Effector memory CD4-positive, alpha-beta T cell (primary cell): ENCODE measurements around the gene CSPG4.
"Not testable (repeated sequence)": the region's sequence is repeated elsewhere in the genome, so short reads cannot be mapped to it uniquely, and the experiment has no call there.

Experiments used
- DNase-seq, 3 donors: peaks; one replicate each; pipeline ENCODE4 v3.0.0-alpha.2; 2020
- H3K27ac ChIP-seq: 2 replicates; pipeline ENCODE4 v1.7.0; 2013; ENCODE audit warnings: mild to moderate bottlenecking, low read length, moderate library complexity; ENCODE audit not compliant: insufficient read depth, poor library complexity, severe bottlenecking
- H3K27me3 ChIP-seq: replicated peaks from 2 replicates; pipeline ENCODE4 v1.7.0; 2013; ENCODE audit warnings: mild to moderate bottlenecking, low read length; ENCODE audit not compliant: insufficient read depth, control insufficient read depth, poor library complexity, severe bottlenecking
- H3K36me3 ChIP-seq: 2 replicates; pipeline ENCODE4 v1.7.0; 2013; ENCODE audit warnings: mild to moderate bottlenecking, low read length, moderate library complexity; ENCODE audit not compliant: control insufficient read depth, insufficient read depth
- H3K4me1 ChIP-seq: 2 replicates; pipeline ENCODE4 v1.7.0; 2013; ENCODE audit warnings: low read length, mild to moderate bottlenecking; ENCODE audit not compliant: control insufficient read depth, insufficient read depth, poor library complexity, severe bottlenecking
- H3K4me3 ChIP-seq: 2 replicates; pipeline ENCODE4 v1.7.0; 2013; ENCODE audit warnings: low read length, low read depth, mild to moderate bottlenecking; ENCODE audit not compliant: insufficient read depth, poor library complexity, severe bottlenecking
- H3K9me3 ChIP-seq: 2 replicates; pipeline ENCODE4 v1.7.0; 2013; ENCODE audit warnings: mild to moderate bottlenecking, low read length, moderate library complexity; ENCODE audit not compliant: control insufficient read depth

CSPG4 gene

DNA sequence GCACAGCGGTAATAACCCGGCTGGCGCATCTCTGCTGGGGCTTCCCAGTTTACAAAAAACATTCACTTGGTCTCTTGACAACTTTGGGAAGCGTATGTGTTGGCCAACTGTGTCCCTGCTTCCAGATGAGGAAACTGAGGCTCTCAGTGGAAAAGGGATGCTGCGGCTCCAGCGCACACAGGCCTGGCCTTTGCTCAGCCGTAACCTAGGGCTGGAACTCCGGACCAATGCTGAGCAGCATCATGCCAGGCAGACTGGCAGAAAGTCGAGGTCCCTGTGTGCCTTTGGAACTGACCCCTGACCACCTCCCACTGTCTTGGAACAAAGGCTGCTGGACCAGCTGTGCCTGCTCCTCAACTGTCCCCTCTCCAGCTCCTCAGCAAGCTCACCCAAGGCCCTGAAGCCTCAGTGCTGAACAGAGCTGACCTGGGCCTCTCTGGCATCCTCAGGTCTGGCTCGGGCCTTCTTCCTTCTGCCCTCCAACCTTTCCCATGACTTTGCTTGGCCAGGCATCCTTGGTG, 2.7 kb upstream of the CSPG4 start:
- not testable (repeated sequence) for H3K27ac ChIP-seq, H3K9me3 ChIP-seq

DNA sequence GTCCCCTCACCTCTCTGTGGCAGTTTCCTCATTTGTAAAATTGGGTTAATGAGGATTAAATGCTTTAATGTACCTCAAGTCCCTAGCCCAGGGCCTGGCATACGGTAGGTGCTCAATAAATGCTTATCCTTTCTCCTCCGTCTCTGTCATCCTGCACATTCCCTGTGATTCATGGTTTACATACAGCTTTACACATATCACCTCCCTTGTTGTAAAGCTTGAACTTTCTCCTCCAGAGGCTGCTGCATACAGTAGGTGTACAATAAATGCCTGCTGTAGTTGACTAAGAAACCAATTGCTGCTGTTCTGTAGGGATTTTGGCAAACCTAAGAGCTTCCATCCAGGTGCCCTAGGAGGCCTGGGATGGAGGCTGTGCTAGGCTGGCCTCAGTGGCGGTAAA, 1.5 kb upstream of the CSPG4 start:
- no peak for DNase-seq
- no peaks in the 10 kb centered on the region for H3K9me3 ChIP-seq
- no peaks in the 10 kb centered on the region for H3K4me1 ChIP-seq
- peaks cover 3% of the 10 kb centered on the region for H3K27me3 ChIP-seq
- H3K4me3 ChIP-seq: no peak overlapping the region
- no peaks in the 10 kb centered on the region for H3K36me3 ChIP-seq
- H3K27ac ChIP-seq: no peak overlapping the region

More for the DNA sequence above, 2.7 kb upstream of the CSPG4 start:
- not testable (repeated sequence) for H3K27me3 ChIP-seq, H3K4me3 ChIP-seq, DNase-seq, H3K4me1 ChIP-seq, H3K36me3 ChIP-seq

DNA sequence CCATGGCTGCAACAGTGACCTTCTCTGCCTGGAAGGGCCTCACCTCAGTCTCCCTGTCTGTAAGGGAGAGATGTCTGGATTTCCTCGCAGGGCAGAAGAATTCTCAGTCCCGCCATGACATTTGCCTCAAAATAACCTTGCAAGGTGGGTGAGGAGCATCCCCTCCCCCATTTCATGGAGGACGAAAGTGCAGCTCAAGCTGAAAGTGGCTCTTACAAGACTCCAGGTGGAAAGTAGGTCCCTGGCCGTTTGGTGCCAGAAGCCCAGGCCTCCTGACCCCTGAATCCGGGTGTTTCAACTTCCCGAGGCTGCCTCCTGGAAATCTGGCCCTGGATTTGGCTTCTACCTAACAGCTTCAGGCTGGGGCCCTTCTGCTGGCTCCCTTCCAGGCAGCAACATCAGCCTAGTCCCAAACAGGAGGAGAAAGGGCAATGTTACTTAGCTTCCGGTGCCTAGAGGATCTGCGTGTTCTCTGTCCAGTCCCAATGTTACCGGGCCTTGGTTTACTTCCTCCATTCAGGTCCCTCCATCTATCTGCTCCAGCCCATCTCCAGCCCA, 769 bp upstream of the CSPG4 start:
- Histone ChIP-seq H3K4me3 (no peak overlapping the region), H3K27me3 (peaks cover 3% of the 10 kb centered on the region), H3K4me1 (no peaks in the 10 kb centered on the region), H3K27ac (no peak overlapping the region), H3K36me3 (no peaks in the 10 kb centered on the region), H3K9me3 (no peaks in the 10 kb centered on the region)
- no peak for DNase-seq

DNA sequence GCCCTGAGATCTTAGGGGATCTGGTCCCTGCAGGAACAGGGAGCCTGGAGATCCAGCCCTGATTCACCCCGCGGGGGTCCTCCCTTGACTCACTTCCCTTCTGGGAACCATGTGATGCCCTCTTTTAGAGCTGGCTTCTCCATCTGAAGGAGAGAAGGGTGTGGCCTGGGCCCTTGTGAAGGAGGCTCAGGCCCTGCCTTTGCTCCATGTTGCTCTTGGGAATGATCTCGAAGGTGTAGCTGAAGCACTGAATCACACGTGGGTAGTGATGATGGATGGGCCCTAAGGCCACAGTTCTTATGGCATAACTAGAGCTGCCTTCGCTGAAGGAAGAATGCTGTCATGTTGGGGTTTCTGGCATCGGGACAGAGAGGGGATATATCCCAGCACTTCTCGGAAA, 1.2 kb downstream of the CSPG4 start:
- not testable (repeated sequence) for H3K4me1 ChIP-seq, H3K27ac ChIP-seq, H3K4me3 ChIP-seq, H3K9me3 ChIP-seq, DNase-seq, H3K36me3 ChIP-seq, H3K27me3 ChIP-seq

DNA sequence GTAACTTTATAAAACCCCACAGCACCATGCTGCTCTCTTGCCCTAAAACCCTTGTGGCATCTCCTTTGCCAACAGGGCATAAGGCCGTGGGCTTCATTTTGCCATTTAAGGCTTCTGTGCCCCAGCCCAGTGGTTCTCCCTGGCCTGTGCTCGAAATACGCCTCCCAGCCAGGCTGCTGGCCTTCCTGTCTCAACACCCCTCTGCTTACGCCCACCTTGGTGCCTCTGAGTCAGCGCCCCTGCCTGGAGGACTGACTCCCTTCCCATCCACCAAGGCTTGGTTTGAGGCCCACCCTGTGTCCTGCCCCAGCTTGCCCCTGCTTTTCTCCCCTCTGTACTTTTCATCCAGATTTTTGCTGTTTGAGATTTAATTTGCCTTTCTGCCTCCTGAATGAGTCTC, 1.8 kb downstream of the CSPG4 start:
- not testable (repeated sequence) for H3K9me3 ChIP-seq, H3K27me3 ChIP-seq, H3K4me3 ChIP-seq, DNase-seq, H3K4me1 ChIP-seq, H3K36me3 ChIP-seq, H3K27ac ChIP-seq

DNA sequence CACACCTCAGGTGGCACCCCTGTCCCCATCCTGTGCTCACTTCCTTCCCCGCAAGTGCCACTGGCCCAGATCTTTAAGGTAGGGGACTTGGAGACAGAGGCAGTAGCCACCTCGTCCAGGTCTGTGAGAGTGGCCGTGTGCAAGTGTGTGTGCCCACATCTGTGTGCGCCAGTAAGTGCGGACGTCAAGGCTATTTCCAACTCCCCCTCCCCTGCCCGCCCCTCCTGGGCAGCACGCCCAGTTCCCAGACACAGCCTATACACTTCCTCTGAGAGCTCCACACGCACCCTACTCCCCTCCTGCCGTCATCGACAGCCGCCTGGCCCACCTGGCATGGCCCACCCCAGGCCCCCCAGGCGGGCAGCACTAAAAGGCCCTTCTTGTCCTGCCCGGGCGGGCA, 3.2 kb downstream of the CSPG4 start:
- not testable (repeated sequence) for H3K4me3 ChIP-seq, H3K9me3 ChIP-seq, DNase-seq, H3K4me1 ChIP-seq, H3K27me3 ChIP-seq, H3K27ac ChIP-seq, H3K36me3 ChIP-seq

DNA sequence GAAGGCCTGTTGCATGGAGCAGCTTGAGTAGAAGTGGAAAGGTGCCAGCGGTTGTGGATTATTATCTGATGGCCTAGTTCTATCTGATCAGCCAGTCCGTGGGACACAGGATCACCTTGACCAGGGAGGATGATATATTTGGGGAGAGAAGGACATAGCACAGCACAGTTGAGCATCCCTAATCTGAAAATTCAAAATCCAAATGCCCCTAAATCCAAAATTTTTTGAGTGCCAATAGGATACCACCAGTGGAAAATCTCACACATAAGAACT, 6.0 kb downstream of the CSPG4 start:
- Histone ChIP-seq H3K36me3 (no peaks in the 10 kb centered on the region), H3K4me1 (no peaks in the 10 kb centered on the region), H3K9me3 (no peaks in the 10 kb centered on the region), H3K27ac (no peak overlapping the region), H3K4me3 (no peak overlapping the region), H3K27me3 (no peaks in the 10 kb centered on the region)
- no peak for DNase-seq

DNA sequence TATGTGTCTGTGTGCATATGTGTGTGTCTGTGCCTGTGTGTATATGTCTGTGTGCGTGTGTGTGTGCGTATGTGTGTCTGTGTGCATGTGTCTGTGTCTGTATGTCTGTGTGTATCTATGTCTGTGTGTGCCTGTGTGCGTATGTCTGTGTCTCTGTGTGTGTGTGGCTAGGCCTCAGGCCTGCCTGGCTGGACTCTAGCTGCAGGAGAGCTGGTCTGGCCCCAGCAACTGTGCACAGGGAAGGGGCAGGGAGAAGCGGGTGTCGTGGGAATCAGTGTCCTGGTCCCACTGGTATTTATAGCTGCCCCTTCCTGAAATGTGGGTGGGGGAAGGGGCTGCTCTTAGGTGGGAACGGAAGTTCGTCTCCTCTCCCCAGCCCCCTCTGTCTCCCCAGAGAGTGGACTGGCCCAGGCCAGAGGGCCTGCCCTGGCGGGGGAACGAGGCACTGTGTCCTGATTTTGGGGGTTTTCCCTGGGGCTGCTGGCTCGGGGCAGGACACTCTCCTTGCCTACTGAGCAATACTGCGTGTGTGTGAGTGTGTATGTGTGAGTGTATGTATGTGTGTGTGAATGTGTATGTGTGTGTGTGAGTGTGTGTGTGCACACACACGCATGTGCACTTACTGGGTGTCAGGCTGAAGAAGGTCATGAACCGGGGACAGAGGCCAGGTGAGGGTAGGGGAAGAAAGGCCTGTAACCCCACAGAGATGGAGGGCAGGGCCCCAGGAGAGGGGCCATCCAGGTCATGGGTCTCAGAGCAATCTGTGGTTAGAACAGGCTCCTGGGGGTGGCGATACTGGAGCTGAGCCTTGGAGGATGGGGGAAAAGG, 6.6 kb downstream of the CSPG4 start:
- H3K27me3 ChIP-seq: no peaks in the 10 kb centered on the region
- no peak overlapping the region for H3K27ac ChIP-seq
- no peak for DNase-seq
- H3K36me3 ChIP-seq: no peaks in the 10 kb centered on the region
- H3K4me3 ChIP-seq: no peak overlapping the region
- no peaks in the 10 kb centered on the region for H3K9me3 ChIP-seq
- no peaks in the 10 kb centered on the region for H3K4me1 ChIP-seq

DNA sequence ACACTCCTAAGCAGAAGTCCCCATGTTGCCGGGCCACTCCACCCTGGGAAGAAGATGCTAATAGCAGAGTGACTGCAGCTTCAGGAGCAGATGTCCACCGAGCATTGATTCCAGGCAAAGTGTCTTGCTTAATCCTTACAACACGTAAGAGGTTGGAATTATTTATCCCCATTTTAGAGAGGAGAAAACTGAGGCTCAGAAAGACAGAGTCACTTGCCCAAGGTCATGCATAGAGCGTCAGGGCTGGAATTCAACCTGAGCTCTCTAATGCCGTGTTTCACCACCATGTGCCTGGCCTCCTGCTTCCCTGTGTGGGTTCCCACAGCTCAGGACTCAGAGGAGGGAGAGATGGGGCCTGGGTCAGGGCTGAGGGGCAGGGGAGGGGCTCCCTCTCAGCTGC, 7.3 kb downstream of the CSPG4 start:
- not testable (repeated sequence) for H3K27ac ChIP-seq, H3K4me3 ChIP-seq, H3K4me1 ChIP-seq, H3K27me3 ChIP-seq, DNase-seq, H3K9me3 ChIP-seq, H3K36me3 ChIP-seq

DNA sequence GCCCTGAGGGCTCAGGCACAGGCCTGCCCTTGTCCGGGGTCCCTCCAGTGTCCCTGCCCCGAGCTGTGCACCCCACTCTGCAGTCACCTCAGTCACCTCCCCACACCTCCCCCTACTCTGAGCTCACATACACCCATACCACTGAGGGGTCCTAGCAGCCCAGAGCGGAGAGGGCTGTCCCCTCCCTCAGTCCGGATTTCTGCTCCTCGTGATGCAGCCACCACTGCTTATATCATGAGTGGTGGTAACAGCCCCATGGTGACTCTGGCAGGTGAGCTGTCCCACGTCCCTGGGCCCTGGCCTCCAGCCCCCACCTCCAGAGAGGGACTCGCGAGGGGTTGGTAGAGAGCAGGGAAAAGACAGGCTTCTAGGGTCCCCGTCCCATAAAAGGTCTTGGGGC, 8.0 kb downstream of the CSPG4 start:
- no peaks in the 10 kb centered on the region for H3K9me3 ChIP-seq
- no peaks in the 10 kb centered on the region for H3K36me3 ChIP-seq
- no peak overlapping the region for H3K4me3 ChIP-seq
- no peaks in the 10 kb centered on the region for H3K27me3 ChIP-seq
- no peaks in the 10 kb centered on the region for H3K4me1 ChIP-seq
- H3K27ac ChIP-seq: no peak overlapping the region
- no peak for DNase-seq
